ENCODE results near the gene LGALS1.
A peak's percentile ranks its signal among the peaks of the same experiment; 100 is the strongest.

The LGALS1 gene

DNA sequence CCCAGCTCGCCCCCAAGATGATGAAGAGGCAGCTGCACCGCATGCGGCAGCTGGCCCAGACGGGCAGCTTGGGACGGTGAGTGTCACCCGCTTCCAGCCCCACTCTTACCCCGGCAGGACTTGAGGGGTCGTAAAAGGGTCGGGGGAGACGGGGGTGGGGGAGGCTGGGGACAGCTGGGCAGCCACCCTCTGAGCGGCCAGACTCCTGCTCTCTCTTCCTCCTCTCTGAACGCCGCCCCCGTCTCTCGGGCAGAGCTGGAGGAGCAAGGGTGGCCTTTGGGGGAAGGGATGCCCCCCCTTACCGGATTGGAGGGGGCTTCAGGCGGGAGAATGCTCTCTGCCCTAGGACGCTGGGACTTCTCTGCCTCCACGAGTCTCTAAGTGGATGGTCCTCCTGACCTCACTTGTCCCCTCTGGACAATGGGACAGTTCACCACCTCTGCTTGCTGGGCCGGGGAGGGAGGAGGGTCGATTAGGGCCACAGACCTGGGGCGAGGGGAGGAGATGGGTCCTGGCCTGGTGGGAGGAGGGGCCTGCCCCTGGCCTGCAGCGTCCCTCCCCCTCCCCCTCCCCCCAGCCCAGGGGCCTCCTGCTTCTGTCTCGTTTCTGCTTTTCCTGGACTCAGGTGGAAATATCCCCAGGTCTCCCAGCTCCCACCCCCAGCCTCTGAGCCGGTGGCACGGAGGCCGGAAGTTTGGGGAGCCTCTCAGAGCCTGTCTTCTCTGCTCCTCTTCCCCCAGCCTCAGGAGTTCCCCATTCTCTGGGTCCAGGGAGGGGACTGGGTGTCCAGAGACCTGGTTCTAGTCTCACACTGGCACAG, 35.5 kb upstream of the LGALS1 start:
- no peak for DNase-seq (ENCODE audit: extremely low read depth, low read depth)
- TF ChIP-seq, protein P1, sequence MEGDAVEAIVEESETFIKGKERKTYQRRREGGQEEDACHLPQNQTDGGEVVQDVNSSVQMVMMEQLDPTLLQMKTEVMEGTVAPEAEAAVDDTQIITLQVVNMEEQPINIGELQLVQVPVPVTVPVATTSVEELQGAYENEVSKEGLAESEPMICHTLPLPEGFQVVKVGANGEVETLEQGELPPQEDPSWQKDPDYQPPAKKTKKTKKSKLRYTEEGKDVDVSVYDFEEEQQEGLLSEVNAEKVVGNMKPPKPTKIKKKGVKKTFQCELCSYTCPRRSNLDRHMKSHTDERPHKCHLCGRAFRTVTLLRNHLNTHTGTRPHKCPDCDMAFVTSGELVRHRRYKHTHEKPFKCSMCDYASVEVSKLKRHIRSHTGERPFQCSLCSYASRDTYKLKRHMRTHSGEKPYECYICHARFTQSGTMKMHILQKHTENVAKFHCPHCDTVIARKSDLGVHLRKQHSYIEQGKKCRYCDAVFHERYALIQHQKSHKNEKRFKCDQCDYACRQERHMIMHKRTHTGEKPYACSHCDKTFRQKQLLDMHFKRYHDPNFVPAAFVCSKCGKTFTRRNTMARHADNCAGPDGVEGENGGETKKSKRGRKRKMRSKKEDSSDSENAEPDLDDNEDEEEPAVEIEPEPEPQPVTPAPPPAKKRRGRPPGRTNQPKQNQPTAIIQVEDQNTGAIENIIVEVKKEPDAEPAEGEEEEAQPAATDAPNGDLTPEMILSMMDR (IDR thresholded peaks at IDR 0.05; ENCODE audit: low read depth, low read length): no peak

DNA sequence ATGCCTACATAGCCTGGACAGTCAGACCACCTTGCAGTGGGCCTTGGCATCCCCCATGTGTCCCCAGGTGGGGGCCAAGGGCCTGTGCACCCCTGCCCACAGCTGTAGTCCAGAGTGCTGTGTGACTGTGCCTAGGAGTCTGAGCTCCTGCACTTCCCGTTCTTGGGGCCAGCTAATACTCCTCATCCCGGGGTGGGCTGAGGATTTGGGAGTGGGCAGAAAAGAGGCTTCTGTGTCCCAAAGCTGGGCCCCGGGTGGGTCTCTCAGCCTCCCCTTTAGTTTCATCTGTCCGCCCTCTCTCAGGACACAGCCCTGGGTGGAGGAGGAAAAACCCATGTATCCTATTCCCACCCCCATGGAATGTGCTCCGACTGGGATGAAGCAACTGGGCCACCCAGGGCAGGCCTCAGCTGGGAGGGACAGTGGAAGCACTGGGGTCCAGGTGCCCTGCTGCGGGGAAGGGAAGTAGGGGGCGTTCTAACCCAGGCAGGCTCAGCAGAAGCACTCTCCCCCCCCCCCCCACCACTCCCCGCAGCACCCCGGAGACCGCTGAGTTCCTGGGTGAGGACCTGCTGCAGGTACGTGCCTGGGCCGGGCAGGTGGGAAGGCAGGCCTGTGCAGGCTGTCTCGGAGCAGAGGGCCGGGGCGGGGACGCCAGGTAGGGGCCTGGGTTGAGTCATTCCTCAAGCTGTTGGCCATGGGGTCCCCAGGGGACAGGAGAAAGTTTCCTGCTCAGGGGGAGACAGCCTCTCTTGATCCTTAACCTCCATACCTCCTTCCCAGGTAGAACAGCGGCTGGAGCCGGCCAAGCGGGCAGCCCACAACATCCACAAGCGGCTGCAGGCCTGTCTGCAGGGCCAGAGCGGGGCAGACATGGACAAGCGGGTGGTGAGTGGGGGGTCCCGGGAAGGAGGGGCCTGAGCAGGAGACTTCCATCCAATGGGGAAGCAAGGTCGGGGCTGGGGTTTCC, 34.6 kb upstream of the LGALS1 start:
- TF ChIP-seq, protein P1 (IDR thresholded peaks at IDR 0.05; ENCODE audit: low read depth, low read length): no peak
- DNase-seq (ENCODE audit: extremely low read depth, low read depth): no peak

DNA sequence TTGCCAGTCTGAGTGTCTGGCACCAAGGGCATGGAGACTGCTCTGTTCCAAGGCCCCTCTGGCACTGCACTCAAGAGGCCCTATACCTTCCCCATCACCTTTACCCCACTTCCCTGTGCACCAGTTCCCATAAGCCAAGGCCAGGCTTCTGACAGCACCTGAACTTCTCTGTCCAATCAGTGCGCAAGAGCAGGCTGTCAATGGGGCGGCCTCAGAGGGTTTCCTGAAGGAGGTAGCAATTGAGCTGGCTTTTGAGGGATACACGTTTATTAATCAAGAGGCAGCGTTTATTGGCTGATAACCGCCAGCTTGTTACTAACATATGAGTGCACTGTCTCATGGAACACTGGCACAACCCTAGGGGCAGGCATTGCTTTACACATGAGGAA, 33.9 kb upstream of the LGALS1 start:
- TF ChIP-seq, protein P1 (IDR thresholded peaks at IDR 0.05; ENCODE audit: low read depth, low read length): no peak
- no peak for DNase-seq (ENCODE audit: extremely low read depth, low read depth)

DNA sequence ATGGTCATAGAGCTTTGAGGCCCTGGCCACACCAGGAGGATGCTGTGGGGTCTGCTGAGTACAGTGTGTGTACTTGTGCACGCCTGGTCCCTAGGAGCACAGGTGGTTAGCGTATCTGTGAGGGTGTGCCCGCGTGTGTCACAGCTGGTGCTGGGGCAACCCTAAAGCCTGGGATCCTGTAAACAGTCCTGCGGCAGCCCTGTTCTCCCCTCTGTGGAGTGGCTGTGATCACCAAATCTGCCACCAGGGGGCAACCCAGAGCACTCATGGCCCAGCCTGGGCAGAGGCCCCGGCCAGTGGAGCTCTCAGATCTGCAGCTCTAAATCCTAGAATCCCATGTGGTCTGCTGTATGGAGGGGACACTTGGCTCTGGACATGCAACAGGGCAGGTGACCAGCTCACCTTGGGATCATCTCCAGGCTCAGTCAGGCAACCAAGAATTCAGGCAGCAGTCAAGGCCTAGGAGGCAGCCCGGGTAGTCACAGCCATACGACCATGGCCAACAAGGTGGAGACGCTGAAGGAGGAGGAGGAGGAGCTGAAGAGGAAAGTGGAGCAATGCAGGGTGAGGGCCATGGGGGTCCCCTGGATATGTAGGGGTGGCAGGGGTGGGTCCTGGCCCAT, 32.1 kb upstream of the LGALS1 start:
- no peak for DNase-seq (ENCODE audit: extremely low read depth, low read depth)
- TF ChIP-seq, protein P1 (IDR thresholded peaks at IDR 0.05; ENCODE audit: low read depth, low read length): peak; percentile 95

DNA sequence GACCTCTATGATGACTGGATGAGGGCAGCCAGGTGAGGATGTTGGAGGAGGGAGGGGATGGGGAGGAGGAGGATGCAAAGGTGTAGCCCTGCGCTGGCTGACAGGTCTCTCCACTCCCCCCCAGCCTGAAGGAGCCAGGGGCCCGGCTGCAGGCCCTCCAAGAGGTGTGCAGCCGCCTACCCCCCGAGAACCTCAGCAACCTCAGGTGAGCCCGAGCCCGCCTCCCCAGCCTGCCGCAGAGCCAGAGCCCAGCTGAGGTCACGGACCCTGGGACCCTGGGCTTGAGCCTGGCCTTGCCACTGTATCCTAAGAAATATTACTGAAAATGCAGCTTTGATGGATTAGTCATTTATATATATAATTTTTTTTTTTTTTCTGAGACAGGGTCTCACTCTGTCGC, 28.1 kb upstream of the LGALS1 start:
- no peak for DNase-seq (ENCODE audit: extremely low read depth, low read depth)
- TF ChIP-seq, protein P1 (IDR thresholded peaks at IDR 0.05; ENCODE audit: low read depth, low read length): no peak

DNA sequence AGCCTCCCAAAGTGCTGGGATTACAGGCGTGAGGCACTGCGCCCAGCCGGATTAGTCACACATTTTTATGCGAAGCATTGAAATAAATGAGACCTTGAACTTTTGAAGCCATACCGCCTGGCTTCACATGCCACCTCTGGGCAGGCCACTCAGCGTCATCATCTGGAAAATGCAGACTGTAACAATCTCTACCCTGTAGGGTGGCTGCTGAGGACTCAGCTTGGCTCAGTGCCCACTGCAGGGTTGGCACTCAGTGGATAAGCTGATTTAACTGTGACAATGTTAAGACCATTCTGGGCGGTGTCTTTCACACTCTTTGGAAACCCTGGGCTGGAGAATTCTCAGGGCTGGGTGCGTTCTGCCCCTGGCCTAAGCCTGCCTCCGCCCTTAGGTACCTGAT, 27.5 kb upstream of the LGALS1 start:
- TF ChIP-seq, protein P1 (IDR thresholded peaks at IDR 0.05; ENCODE audit: low read depth, low read length): no peak

More for the DNA sequence above, 27.5 kb upstream of the LGALS1 start:
- no peak for DNase-seq (ENCODE audit: extremely low read depth, low read depth)
